ENCODE measurements around the gene HCFC1R1. TPM values are rescaled to one million over a fixed set of nuclear protein-coding genes. Genes with fewer than 3 reads are reported as not detected.

The HCFC1R1 gene
- total RNA-seq, 1 experiment from 2014 or later: 61.3 TPM

GRCh38 chr16:3022684-3023414 lies 893 bp downstream of the HCFC1R1 start:
- TF ChIP-seq CTCF (conservative IDR thresholded peaks at IDR 0.05): no peak
- Mint-ChIP-seq H3K4me1 (peaks cover 24 to 52% of the 10 kb centered on the region in 2 experiments), H3K36me3 (ENCODE audit: insufficient read depth in 1 of 3, low read depth in 3 of 3) (peaks cover 15 to 42% (median 32%) of the 10 kb centered on the region in 3 experiments), H3K27ac (peak overlapping the region; percentile 98 to 100 (median 99)), H3K4me3 (peak overlapping the region; percentile 93 to 96), H3K27me3 (ENCODE audit: low read depth) (peaks cover 9% of the 10 kb centered on the region), H3K9me3 (no peaks in the 10 kb centered on the region; a peak in 2 of 5 replicates)
- Histone ChIP-seq H2BK15ac (ENCODE audit: low read depth, low read length) (no peak overlapping the region), H4K91ac (ENCODE audit: insufficient read length, low read depth, low read length) (no peak overlapping the region), H2BK120ac (ENCODE audit: low read depth, low read length, poor library complexity, severe bottlenecking) (no peak overlapping the region), H3K79me2 (ENCODE audit: insufficient read depth, low read length) (no peaks in the 10 kb centered on the region; the same call in 1 of the 2 replicates), H3K23ac (ENCODE audit: insufficient read length, low read depth, low read length) (no peak overlapping the region), H3K79me1 (ENCODE audit: insufficient read depth, low read depth, low read length, poor library complexity, severe bottlenecking) (no peaks in the 10 kb centered on the region), H3K56ac (ENCODE audit: insufficient read length, low read depth, low read length) (no peak overlapping the region), H3K9me3 (ENCODE audit: control insufficient read depth, low read depth, low read length) (no peaks in the 10 kb centered on the region), H3K4ac (ENCODE audit: low read depth, low read length) (no peak overlapping the region), H3T11ph (ENCODE audit: low read length) (no peak overlapping the region), H2AK5ac (ENCODE audit: insufficient read length, low read length) (no peak overlapping the region), H4K5ac (ENCODE audit: insufficient read length, low read depth, low read length) (no peak overlapping the region), H3K4me1 (ENCODE audit: insufficient read depth, low read length) (peaks cover 2% of the 10 kb centered on the region; the same call in 1 of the 2 replicates), H3K27ac (ENCODE audit: insufficient read length, low read depth, low read length) (peak overlapping the region; percentile 66), H2BK20ac (ENCODE audit: low read depth, low read length, poor library complexity, severe bottlenecking) (no peak overlapping the region), H2BK5ac (ENCODE audit: insufficient read length, low read length) (peak overlapping the region; percentile 43), H4K8ac (replicated peaks; ENCODE audit: insufficient read length, low read depth, low read length) (no peak overlapping the region), H2AFZ (ENCODE audit: low read length) (no peak overlapping the region), H3K9ac (ENCODE audit: extremely low read depth, insufficient read length, low read length) (peak overlapping the region; percentile 21), H2BK12ac (ENCODE audit: insufficient read length, low read depth, low read length) (peak overlapping the region; percentile 48), H3K23me2 (ENCODE audit: insufficient read length, low read depth, low read length, poor library complexity, severe bottlenecking) (peaks cover 26% of the 10 kb centered on the region), H3K27me3 (ENCODE audit: insufficient read depth, low read length) (no peaks in the 10 kb centered on the region), H4K20me1 (ENCODE audit: control insufficient read depth, insufficient read depth, insufficient read length) (no peaks in the 10 kb centered on the region), H3K4me2 (ENCODE audit: insufficient read depth, insufficient read length, low read length) (peak overlapping the region; percentile 51), H3K18ac (ENCODE audit: insufficient read length, low read depth, low read length) (peak overlapping the region; percentile 27), H3K14ac (ENCODE audit: insufficient read depth, low read length) (no peak overlapping the region; the same call in 1 of the 2 replicates)
- no peak for DNase-seq
- WGBS (ENCODE audit: extremely low coverage, insufficient read length, low lambda C conversion rate): no CpG with 5 or more reads among the region's 8 CpGs

Data from H9 (cell line).